DMS 273 treated with DMSO at 0.1 percent for 48 hours (cell line): ENCODE data around the gene SLC2A9.

Source experiments
- DNase-seq: peaks from one replicate; lab custom pipeline; 2025; lab: John Stamatoyannopoulos, UW

SLC2A9 gene

GRCh38 chr4:9962611-9963314 is 58.5 kb downstream of the SLC2A9 start:
- no peak for DNase-seq

DNA sequence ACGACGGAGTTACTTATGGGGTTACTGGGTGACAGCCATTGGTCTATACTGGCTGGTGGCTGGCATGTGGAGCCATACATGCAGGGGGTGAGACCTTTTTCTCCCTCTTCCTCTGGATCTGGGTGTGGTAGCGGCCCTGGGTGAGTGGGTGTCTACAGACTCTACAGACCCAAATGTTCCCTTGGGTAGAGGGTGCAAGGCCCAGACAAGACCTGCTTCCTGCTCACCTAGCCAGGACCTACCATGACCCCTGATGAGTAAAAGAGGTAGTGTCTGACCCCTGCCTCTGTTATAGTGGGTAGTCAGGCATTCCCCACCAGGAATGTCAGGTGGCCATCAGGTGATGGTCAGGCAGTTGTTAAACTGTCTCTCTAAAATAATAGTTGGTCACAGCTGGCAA is 66.8 kb downstream of the SLC2A9 start:
- no peak for DNase-seq

GRCh38 chr4:9953089-9953488 is 68.2 kb downstream of the SLC2A9 start:
- no peak for DNase-seq

DNA sequence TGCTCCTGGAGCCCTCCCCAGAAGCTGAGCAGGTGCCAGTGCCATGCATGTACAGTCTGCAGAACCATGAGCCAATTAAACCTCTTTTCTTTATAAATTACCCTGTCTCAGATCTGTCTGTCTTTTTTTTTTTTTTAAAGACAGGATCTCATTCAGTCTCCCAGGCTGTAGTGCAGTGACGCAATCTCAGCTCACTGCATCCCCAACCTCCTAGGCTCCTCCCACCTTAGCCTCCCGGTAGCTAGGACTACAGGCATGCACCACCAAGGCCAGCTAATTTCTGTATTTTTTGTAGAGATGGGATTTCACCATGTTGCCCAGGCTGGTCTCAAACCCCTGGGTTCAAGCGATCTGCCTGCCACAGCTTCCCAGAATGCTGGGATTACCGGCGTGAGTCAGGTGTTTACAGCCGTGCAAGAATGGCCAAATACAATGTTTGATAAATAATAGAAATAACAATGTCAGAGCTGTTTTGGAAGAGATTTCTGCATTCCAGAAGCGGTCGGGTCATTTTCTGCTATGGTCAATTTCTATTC is 68.8 kb downstream of the SLC2A9 start:
- DNase-seq = no peak

- no peak for DNase-seq
Measured at GRCh38 chr4:9949573-9949972, 71.7 kb downstream of the SLC2A9 start.

GRCh38 chr4:9947168-9948062 is 73.9 kb downstream of the SLC2A9 start:
- no peak for DNase-seq

GRCh38 chr4:9946170-9946569 is 75.1 kb downstream of the SLC2A9 start:
- no peak for DNase-seq

DNA sequence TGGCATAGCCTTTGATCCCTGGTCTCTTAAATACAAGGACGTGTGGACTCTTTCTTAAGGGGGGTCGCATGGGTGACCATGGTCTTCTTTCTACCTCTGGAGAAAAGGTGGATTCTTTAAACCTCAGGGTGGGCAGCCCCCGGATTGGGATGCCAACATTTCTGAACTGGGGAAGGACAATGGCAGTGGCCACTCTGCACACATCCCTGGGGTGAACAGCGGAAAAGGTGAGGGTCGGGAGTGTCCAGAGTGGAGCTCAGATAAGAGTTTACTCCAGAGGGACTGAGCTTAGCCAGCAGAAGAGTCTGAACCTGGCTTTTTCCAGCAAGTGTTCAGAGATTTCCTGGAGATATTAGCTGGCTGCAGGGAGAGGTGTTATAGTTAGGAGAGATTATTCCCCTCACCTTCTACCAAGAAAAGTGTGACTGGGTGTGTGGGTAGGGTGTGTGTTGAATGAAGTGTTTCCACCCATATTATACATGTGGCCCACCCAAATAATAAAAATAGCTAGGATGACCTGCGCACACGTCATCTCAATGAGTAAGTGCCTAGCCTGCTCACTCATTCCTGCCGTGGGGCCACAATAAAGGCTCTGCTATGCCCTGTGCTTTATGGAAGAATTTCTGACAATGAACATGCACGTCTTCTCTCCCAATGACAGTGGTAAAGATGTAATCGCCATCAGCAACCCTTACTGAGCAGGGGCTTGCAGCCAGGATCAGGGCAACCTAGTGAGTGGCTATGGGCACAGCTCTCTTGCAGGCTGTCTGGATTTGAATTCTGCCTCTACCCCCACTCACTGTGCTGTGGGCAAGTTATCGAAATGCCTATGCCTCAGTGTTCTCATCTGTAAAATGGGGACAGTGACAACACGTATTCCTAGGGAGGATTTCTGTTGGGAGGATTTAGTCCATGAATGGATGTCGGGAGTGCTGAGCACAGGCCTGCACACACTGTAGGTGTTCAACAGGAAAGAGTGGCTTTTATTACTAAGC is 76.6 kb downstream of the SLC2A9 start:
- no peak for DNase-seq

GRCh38 chr4:9943761-9944160 is 77.5 kb downstream of the SLC2A9 start:
- no peak for DNase-seq

DNA sequence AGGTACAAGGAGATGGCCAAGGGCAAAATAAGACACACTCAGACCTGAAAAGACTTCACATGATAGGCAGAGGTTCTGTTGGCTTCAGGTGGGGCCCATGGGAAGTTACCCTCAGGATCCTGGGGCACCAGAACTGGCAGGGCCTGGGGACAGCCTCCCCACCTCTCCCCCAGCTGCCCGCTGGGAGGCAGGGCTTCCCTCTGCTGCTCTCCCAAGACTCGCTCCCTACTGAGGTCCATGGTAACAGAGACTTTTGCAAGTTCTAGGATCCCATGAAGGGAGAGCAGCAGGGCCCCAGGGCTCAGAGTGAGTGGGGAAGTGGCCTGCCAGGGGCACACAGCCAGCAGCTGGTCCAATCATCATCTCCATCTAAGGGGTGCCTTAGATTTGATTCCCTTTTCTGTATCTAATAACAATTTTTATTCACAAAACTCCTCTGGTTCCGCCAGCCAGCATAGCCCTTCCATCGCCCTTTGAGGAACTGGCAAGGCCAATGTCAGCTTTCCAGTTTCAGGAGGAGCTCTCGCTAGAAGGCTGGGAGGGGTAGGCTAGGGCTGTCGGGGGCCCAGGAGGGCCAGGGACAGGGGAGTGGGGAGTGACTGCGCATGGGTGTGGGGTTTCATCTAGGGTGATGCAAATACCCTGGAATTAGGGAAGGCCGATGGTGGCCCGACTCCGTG is 78.2 kb downstream of the SLC2A9 start:
- DNase-seq = no peak

- DNase-seq = no peak
Measured at GRCh38 chr4:9942139-9942538, 79.2 kb downstream of the SLC2A9 start.

DNA sequence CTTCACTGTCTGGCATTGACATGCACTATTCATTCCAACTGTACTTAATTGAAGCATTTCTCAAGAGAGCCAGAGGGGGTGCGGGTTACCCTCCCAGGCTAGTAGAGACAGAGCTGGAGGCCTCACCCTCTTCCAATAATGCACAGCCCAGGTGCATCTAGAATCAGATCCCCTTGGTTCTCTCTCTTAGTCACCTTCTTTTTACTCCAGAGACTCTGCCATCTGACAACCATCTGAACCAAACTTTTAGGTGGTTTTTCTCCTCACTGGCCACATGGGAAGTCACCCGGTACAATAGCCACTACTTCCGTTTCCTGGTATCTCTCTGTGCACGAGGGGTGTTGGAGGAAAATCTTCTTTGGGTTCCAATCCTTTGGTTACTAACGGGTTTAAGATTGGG is 81.3 kb downstream of the SLC2A9 start:
- DNase-seq = no peak

- DNase-seq = no peak
Measured at GRCh38 chr4:9938933-9939332, 82.4 kb downstream of the SLC2A9 start.

DNA sequence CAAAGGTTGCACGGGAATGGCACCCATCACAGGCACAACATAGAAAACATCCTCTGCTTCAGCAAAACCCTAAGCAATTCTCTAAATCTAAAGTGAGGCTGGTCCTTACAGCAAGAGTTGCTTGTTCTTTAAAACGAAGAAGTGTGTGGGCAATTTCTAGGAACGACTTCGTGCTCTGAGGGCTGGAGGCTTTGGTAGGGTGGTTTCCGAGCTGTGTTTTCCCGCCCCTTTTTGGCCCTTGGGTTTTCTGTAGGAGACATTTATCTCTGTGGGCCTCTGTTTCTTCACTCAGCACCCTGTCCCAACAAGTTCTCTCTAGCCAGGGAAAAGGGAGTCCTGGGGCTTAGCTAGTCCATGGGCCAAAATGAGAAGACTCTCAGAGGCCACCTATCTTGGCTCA is 84.2 kb downstream of the SLC2A9 start:
- DNase-seq = no peak

DNA sequence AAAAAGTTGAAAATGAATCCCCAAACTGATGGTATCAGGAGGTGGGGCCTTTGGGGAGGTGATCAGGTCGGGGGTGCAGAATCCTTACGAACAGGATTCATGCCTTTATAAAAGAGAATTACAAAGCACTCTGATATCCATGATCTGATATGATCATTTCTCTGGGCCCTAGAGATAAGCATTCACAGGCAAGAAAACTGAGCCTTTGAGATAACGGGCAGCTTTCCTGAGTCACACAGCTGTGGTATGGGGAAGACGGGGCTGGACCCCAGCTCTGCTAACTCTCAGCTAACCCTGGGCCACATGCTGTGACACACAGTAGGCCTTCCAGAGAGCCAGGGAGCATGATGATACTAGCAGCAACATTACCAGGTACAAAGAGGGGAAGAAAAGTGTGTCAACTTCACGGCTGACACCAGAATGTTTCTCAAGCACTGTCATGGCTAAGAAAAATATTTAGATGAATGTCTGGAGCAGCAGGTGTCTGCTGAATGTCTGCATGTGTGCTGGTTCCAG is 85.1 kb downstream of the SLC2A9 start:
- DNase-seq = no peak

DNA sequence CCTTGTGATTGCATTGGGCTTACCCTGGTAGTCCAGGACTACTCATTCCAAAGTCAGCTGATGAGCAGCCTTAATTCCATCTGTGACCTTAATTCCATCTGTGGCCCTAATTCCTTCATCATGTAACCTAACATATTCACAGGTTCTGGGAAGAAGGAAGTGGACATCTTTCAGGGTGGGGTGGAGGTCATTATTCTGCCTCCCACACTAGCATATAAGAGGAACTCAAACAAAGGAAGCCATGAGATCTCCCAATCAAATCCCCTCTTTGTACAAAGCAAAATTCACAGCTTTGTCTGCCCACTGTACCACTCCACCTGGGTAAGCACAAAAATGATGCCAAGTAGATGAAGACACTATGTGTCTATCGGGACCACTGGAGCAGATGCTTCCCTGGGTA is 87.3 kb downstream of the SLC2A9 start:
- no peak for DNase-seq

- no peak for DNase-seq
Measured at GRCh38 chr4:9933184-9933583, 88.1 kb downstream of the SLC2A9 start.

DNA sequence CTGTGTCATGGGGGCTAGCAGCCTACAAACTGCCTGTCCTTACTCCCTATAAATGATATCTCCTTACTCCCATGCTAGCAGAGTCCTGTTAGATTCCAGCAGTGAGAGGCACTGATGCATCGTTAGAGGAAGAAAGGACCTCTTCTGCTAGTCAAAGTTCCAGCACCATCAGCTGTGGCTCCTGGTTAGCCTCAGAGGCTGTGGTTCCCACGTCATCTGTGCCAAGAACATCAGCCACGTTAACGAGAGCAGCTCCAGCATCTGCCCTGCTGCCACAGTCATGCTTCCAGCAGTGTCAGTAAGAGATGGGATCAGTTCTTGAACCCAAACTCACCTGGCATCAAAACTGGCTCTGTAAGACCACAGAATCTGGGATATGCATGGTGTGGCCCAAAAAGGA is 88.5 kb downstream of the SLC2A9 start:
- no peak for DNase-seq

DNA sequence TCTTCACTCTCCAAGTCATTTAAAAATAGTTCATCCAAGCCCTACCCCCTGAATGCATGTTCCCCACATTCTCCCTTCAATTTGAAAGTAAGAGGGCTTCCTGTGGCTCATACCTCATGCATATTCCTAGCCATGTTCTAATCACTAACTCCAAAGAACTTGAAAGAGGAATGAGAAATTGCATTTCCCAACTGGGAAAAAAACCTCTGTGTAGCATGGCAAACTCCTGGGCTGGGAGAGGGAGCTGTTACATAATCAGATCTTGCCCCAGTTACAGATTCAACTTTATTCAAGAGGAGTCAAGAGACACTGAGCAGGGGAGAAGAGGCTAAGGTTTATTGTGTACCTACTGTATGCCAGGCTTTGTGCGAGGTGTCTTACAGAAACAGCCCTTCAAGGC is 90.2 kb downstream of the SLC2A9 start:
- DNase-seq = no peak

- DNase-seq = no peak
Measured at GRCh38 chr4:9929111-9929510, 92.2 kb downstream of the SLC2A9 start.

GRCh38 chr4:9927341-9928007 is 93.8 kb downstream of the SLC2A9 start:
- DNase-seq = no peak
